GM21390 (cell line): Measurements from ENCODE around the gene MAP3K5.

Experiments used
- ATAC-seq: cut with Tn5 transposase; IDR thresholded peaks from one replicate; pipeline ENCODE4 v1.9.1; 2021; ENCODE audit not compliant: unreplicated experiment

The MAP3K5 gene

DNA sequence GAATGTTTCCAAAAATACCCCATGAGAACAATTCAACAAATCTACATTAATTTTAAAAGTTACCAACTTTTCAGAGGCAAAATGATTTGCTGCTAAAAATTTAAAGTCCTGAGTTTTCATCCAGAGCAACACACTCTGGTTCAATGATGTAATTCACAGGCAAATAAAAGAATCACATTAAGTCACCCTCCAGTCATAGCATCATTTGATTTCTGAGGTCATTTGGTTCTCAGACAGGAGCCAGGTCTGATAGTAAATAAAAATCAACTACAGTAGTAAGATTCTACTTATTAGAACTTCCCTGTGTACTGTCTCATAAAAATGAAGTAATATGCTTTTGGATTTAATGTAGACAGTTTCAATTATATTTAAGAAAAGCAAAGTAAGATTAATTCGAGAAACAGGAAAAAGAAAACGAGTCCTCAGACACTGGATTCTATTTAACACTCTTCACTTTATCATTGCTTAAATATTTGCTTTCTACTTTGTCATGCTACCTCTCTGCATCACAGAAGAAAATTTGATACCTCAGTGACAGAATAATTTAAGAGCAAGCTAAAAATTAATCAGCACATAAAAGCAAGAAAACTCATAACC, 267.8 kb downstream of the MAP3K5 start:
- no peak for ATAC-seq

GRCh38 chr6:136523196-136523595, 269.1 kb downstream of the MAP3K5 start:
- ATAC-seq: no peak

- ATAC-seq: no peak
Observed at GRCh38 chr6:136522636-136523035, 269.6 kb downstream of the MAP3K5 start.

GRCh38 chr6:136521911-136522310, 270.4 kb downstream of the MAP3K5 start:
- no peak for ATAC-seq

GRCh38 chr6:136521427-136521826, 270.9 kb downstream of the MAP3K5 start:
- no peak for ATAC-seq

- ATAC-seq: no peak
Observed at GRCh38 chr6:136520517-136520916, 271.8 kb downstream of the MAP3K5 start.

- ATAC-seq: no peak
Observed at GRCh38 chr6:136517582-136517981, 274.7 kb downstream of the MAP3K5 start.

- no peak for ATAC-seq
Observed at GRCh38 chr6:136517002-136517401, 275.3 kb downstream of the MAP3K5 start.

DNA sequence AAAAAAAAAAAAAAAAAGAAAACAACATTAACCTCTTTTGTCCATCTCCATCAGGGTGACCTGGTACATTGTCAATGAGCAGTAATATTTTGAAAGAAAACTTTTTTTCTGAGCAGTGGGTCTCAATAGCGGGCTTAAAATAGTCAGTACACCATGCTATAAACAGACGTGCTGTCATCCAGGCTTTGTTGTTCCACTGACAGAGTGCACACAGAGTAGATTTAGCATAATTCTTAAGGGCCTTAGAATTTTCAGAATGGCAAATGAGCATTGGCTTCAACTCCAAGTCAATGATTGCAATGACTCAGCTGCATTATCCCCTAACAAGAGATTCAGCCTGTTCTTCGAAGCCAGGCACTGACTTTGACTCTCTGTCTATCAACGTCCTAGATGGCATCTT, 277.7 kb downstream of the MAP3K5 start:
- ATAC-seq: no peak

DNA sequence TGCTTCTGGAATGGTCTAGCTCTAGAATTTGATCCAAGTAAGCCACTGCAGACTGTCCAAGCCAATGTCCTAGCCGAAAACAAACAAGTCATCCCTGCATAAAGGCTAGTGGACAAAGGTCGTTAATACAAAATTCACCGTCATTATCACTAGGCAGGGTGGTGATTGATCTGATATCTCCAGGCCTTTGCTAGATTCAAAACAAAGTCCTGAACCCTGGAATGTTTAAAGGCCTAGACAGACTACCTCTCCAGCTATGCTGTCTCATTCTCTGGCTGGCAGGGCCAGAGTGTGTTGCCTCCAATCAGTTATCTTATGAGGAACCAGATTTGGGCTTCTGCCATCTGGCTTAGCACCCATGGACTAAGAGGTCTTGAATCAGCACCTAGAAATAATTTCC, 280.4 kb downstream of the MAP3K5 start:
- no peak for ATAC-seq

- ATAC-seq: no peak
Observed at GRCh38 chr6:136511397-136511796, 280.9 kb downstream of the MAP3K5 start.

GRCh38 chr6:136510782-136511181, 281.5 kb downstream of the MAP3K5 start:
- no peak for ATAC-seq

DNA sequence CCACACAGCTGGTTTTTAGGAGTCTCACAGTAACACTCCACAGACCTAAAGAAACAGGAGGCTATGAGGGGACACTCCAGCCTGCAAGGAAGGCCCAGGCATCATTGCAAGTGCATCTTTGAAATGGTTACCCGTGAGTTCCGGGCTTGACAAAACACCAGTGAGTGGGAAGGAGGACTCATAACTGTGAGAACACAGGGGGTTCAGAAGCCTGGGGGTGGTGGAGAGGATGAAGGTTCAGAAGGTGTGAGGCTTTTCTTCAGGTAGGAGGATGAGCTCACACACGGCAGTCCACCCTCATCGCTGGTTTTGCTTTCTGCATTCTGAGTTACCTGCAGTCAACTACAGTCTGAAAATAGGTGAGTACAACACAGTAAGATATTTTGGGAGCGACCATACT, 282.0 kb downstream of the MAP3K5 start:
- no peak for ATAC-seq

GRCh38 chr6:136508725-136509392, 283.4 kb downstream of the MAP3K5 start:
- no peak for ATAC-seq
